Measurements from ENCODE around the gene ZNF543. TPM values are rescaled to one million over a fixed set of nuclear protein-coding genes. Genes with fewer than 3 reads are reported as not detected.

Gene ZNF543
- total and polyA plus RNA-seq, 9 of the 15 experiments (the other 6 are each of a cell fraction or from before 2014, with no cell fraction given) = 0.14 to 5.5 (median 2.4) TPM

GRCh38 chr19:57362997-57363687 is 42.9 kb downstream of the ZNF543 start, which contains the start of the genes TRAPPC2B and ZNF547 (continued):
- TF ChIP-seq MGA (IDR thresholded peaks at IDR 0.05) = peak; percentile 36; the same call in 1 of the 2 replicates
- peak; percentile 35 for TF ChIP-seq HNRNPLL (IDR thresholded peaks at IDR 0.05; ENCODE audit: low read depth, low read length, poor library complexity, severe bottlenecking)
- TF ChIP-seq CXXC5 (CRISPR knock-in tag; IDR thresholded peaks at IDR 0.05) = peak; percentile 99
- TF ChIP-seq NR2C1 (IDR thresholded peaks at IDR 0.05) = no peak
- TF ChIP-seq NR2C1 (tag; IDR thresholded peaks at IDR 0.05) = 0 out of 2 replicates have a peak, but pooled peaks have one; percentile 37
- TF ChIP-seq SUPT5H (IDR thresholded peaks at IDR 0.05) = 0 out of 2 replicates have a peak, but pooled peaks have one; percentile 54
- TF ChIP-seq PYGO2 (tag; IDR thresholded peaks at IDR 0.05) = no peak
- peak; percentile 67 for TF ChIP-seq CHD2 (IDR thresholded peaks at IDR 0.05; ENCODE audit: low read depth, low read length)
- peak; percentile 98 for TF ChIP-seq ATF7 (IDR thresholded peaks at IDR 0.05)
- peak; percentile 56 for TF ChIP-seq KDM5B (IDR thresholded peaks at IDR 0.05; ENCODE audit: insufficient replicate concordance, low read depth, low read length)
- TF ChIP-seq ZNF740 (CRISPR knock-in tag; IDR thresholded peaks at IDR 0.05) = peak; percentile 74; the same call in 1 of the 2 replicates
- TF ChIP-seq ZNF740 (tag; IDR thresholded peaks at IDR 0.05) = no peak
- TF ChIP-seq POLR2G (IDR thresholded peaks at IDR 0.05; ENCODE audit: low read depth, low read length) = peak; percentile 58
- no peak for TF ChIP-seq ZNF445 (CRISPR knock-in tag; IDR thresholded peaks at IDR 0.05; ENCODE audit: low read depth)
- peak; percentile 29; the same call in 1 of the 2 replicates for TF ChIP-seq ESRRA (IDR thresholded peaks at IDR 0.05; ENCODE audit: borderline replicate concordance, low read depth)
- peak; percentile 32 for TF ChIP-seq MEIS2 (IDR thresholded peaks at IDR 0.05; ENCODE audit: partially characterized antibody)
- TF ChIP-seq TBL1XR1 (IDR thresholded peaks at IDR 0.05; ENCODE audit: low read length in 2 of 2) = no peak
